GM23338 (cell line): ENCODE data around the gene SSTR3. TPM values are rescaled to one million over a fixed set of nuclear protein-coding genes. Genes with fewer than 3 reads are reported as not detected.

Experiments
- ATAC-seq: fragments of 200-7000 bp; cut with Tn5 transposase; 3 replicates; pipeline ENCODE4 v1.9.1; 2020
- DNase-seq: peaks from one replicate; pipeline ENCODE4 v3.0.0-alpha.2; 2015; ENCODE audit warnings: low spot score
- H2AFZ ChIP-seq: fragments of 200-600 bp; sonication (generic); 2 replicates; pipeline ENCODE4 v1.8.0; 2016; ENCODE audit warnings: antibody characterized with exemption, mild to moderate bottlenecking, moderate library complexity
- H3F3A ChIP-seq: fragments of 200-600 bp; sonication (generic); replicated peaks from 2 replicates; pipeline ENCODE4 v1.8.0; 2017; ENCODE audit warnings: antibody characterized with exemption, mixed run types, low read depth
- H3K27ac ChIP-seq: fragments of 200-600 bp; sonication (generic); 2 replicates; pipeline ENCODE4 v1.6.1; 2016; ENCODE audit warnings: low read depth
- H3K27me3 ChIP-seq: fragments of 200-600 bp; sonication (generic); 2 replicates; pipeline ENCODE4 v1.8.0; 2016; ENCODE audit warnings: mild to moderate bottlenecking, mixed run types, moderate library complexity; ENCODE audit not compliant: insufficient read depth
- H3K36me3 ChIP-seq: fragments of 200-600 bp; sonication (generic); 2 replicates; pipeline ENCODE4 v1.8.0; 2016; ENCODE audit warnings: mild to moderate bottlenecking; ENCODE audit not compliant: insufficient read depth
- H3K4me1 ChIP-seq: fragments of 200-600 bp; sonication (generic); 2 replicates; pipeline ENCODE4 v1.8.0; 2016; ENCODE audit warnings: mild to moderate bottlenecking, moderate library complexity; ENCODE audit not compliant: insufficient read depth
- H3K4me2 ChIP-seq: fragments of 200-600 bp; sonication (generic); 2 replicates; pipeline ENCODE4 v1.7.1; 2017; ENCODE audit warnings: mixed run types
- H3K4me3 ChIP-seq: fragments of 200-600 bp; sonication (generic); 2 replicates; pipeline ENCODE4 v1.6.1; 2016; ENCODE audit warnings: mixed run types
- H3K79me2 ChIP-seq: fragments of 200-600 bp; sonication (generic); replicated peaks from 2 replicates; pipeline ENCODE4 v1.8.0; 2017; ENCODE audit warnings: mild to moderate bottlenecking; ENCODE audit not compliant: insufficient read depth
- H3K9me2 ChIP-seq: fragments of 200-600 bp; sonication (generic); 2 replicates; pipeline ENCODE4 v1.8.0; 2017; ENCODE audit not compliant: insufficient read depth
- H4K20me1 ChIP-seq: fragments of 200-600 bp; sonication (generic); replicated peaks from 2 replicates; pipeline ENCODE4 v1.8.0; 2017; ENCODE audit warnings: mild to moderate bottlenecking; ENCODE audit not compliant: insufficient read depth
- H3K27ac Mint-ChIP-seq: 2 replicates; pipeline ENCODE4 v1.8.0; 2020; ENCODE audit warnings: inconsistent platforms, mild to moderate bottlenecking, moderate library complexity, mixed read lengths
- H3K27me3 Mint-ChIP-seq: 3 replicates; pipeline ENCODE4 v1.8.0; 2022; ENCODE audit warnings: low read depth, mild to moderate bottlenecking, moderate library complexity, mixed read lengths, inconsistent platforms; ENCODE audit not compliant: insufficient read depth, poor library complexity
- H3K36me3 Mint-ChIP-seq: 3 replicates; pipeline ENCODE4 v1.8.0; 2021; ENCODE audit warnings: low read depth, mild to moderate bottlenecking, inconsistent platforms, moderate library complexity, mixed read lengths
- H3K4me1 Mint-ChIP-seq: 3 replicates; pipeline ENCODE4 v1.8.0; 2020; ENCODE audit warnings: mild to moderate bottlenecking, inconsistent platforms, mixed read lengths
- H3K4me3 Mint-ChIP-seq: 3 replicates; pipeline ENCODE4 v1.8.0; 2021; ENCODE audit warnings: moderate library complexity, mild to moderate bottlenecking, inconsistent platforms, mixed read lengths
- H3K9me3 Mint-ChIP-seq: 3 replicates; pipeline ENCODE4 v1.8.0; 2020; ENCODE audit warnings: moderate library complexity, mild to moderate bottlenecking, inconsistent platforms, mixed read lengths
- CREB1 ChIP-seq: fragments of 250-450 bp; sonication (Bioruptor Pico); IDR thresholded peaks from 2 replicates; pipeline ENCODE4 v1.5.0; 2020; ENCODE audit warnings: low read depth, mild to moderate bottlenecking, moderate library complexity
- CTCF ChIP-seq, 2 experiments: fragments of 200-600 bp in 1 of 2; sonication (generic) in 1 of 2; conservative IDR thresholded peaks; 2 replicates each; pipeline versions ENCODE4 v1.5.1 to v1.6.1; 2016 to 2017; ENCODE audit warnings: antibody characterized with exemption in 2 of 2, low read depth in 2 of 2, mild to moderate bottlenecking in 2 of 2, moderate library complexity in 1 of 2
- ETS1 ChIP-seq: IDR thresholded peaks from 2 replicates; pipeline ENCODE4 v1.6.1; 2016; ENCODE audit warnings: antibody characterized with exemption
- EZH2 ChIP-seq: fragments of 200-600 bp; sonication (generic); IDR thresholded peaks from one replicate; pipeline ENCODE4 v1.8.0; 2017; ENCODE audit warnings: antibody characterized with exemption, mild to moderate bottlenecking, low read depth; ENCODE audit not compliant: unreplicated experiment
- EZH2phosphoT487 ChIP-seq: fragments of 200-600 bp; sonication (generic); IDR thresholded peaks from one replicate; pipeline ENCODE4 v1.8.1; 2018; ENCODE audit warnings: antibody characterized with exemption; ENCODE audit not compliant: unreplicated experiment
- NANOG ChIP-seq: IDR thresholded peaks from 2 replicates; pipeline ENCODE4 v1.6.1; 2016; ENCODE audit warnings: antibody characterized with exemption, borderline replicate concordance
- ZNF114 ChIP-seq: fragments of 250-450 bp; sonication (Bioruptor Pico); IDR thresholded peaks from 2 replicates; pipeline ENCODE4 v1.5.0; 2020; ENCODE audit warnings: mild to moderate bottlenecking, moderate library complexity
- ZNF331 ChIP-seq: fragments of 250-450 bp; sonication (Bioruptor Pico); IDR thresholded peaks from 2 replicates; pipeline ENCODE4 v1.5.0; 2020; ENCODE audit warnings: low read depth, mild to moderate bottlenecking, moderate library complexity
- ZNF462 ChIP-seq: fragments of 250-450 bp; sonication (Bioruptor Pico); IDR thresholded peaks from 2 replicates; pipeline ENCODE4 v1.5.0; 2020; ENCODE audit warnings: mild to moderate bottlenecking, moderate library complexity
- polyA plus RNA-seq: library from polyadenylated mRNA; unstranded; fragments of >200 nt; fragmentation: Nextera tagmentation; extraction: Ambion mirVana; gene quantifications from 2 replicates; pipeline ENCODE4 v1.2.1, GENCODE V29; 2016
- total RNA-seq: library from RNA; depleted of rRNA; stranded (reverse); fragments of >200 nt; shearing (Covaris generic); gene quantifications from 2 replicates; pipeline ENCODE4 v1.2.3, GENCODE V29; 2014

The SSTR3 gene
- total and polyA plus RNA-seq, 2 experiments from 2014 or later, result 0.66 TPM; not detected in 1

GRCh38 chr22:37205046-37205445 lies 7.2 kb downstream of the SSTR3 start:
- Histone ChIP-seq H3K36me3 (no peaks in the 10 kb centered on the region), H3K79me2 (no peaks in the 10 kb centered on the region), H3K4me3 (no peak overlapping the region), H3K27ac (no peak overlapping the region), H3K9me2 (no peaks in the 10 kb centered on the region), H3K4me2 (no peak overlapping the region), H4K20me1 (no peaks in the 10 kb centered on the region), H3K4me1 (no peaks in the 10 kb centered on the region), H3K27me3 (no peaks in the 10 kb centered on the region), H2AFZ (no peak overlapping the region), H3F3A (no peaks in the 10 kb centered on the region)
- no peaks in the 10 kb centered on the region for H3K4me1 Mint-ChIP-seq
- no peak overlapping the region for H3K27ac Mint-ChIP-seq
- ATAC-seq (no peak), DNase-seq (no peak)
- H3K4me3 Mint-ChIP-seq, result no peak overlapping the region
- H3K36me3 Mint-ChIP-seq, result no peaks in the 10 kb centered on the region
- TF ChIP-seq ZNF331 (CRISPR knock-in tag) (no peak), ZNF114 (CRISPR knock-in tag) (no peak), EZH2 (no peak), CTCF (conservative IDR thresholded peaks at IDR 0.05; ENCODE audit: low read depth in 2 of 2) (no peak), ETS1 (no peak)
- no peaks in the 10 kb centered on the region for H3K9me3 Mint-ChIP-seq
- H3K27me3 Mint-ChIP-seq, result peaks cover 7% of the 10 kb centered on the region

- Histone ChIP-seq H4K20me1 (no peaks in the 10 kb centered on the region), H2AFZ (no peak overlapping the region), H3K79me2 (no peaks in the 10 kb centered on the region), H3K36me3 (no peaks in the 10 kb centered on the region), H3K4me3 (no peak overlapping the region), H3K9me2 (no peaks in the 10 kb centered on the region), H3K4me1 (no peaks in the 10 kb centered on the region), H3K4me2 (no peak overlapping the region), H3F3A (no peaks in the 10 kb centered on the region), H3K27me3 (no peaks in the 10 kb centered on the region), H3K27ac (no peak overlapping the region)
- DNase-seq, result no peak
- no peak for ATAC-seq
- no peaks in the 10 kb centered on the region for H3K4me1 Mint-ChIP-seq
- no peak overlapping the region for H3K27ac Mint-ChIP-seq
- H3K36me3 Mint-ChIP-seq, result no peaks in the 10 kb centered on the region
- H3K4me3 Mint-ChIP-seq, result no peak overlapping the region
- peaks cover 10% of the 10 kb centered on the region for H3K27me3 Mint-ChIP-seq
- H3K9me3 Mint-ChIP-seq, result no peaks in the 10 kb centered on the region
- TF ChIP-seq NANOG, result no peak
- no peak for TF ChIP-seq EZH2phosphoT487
- TF ChIP-seq EZH2, result no peak
- no peak for TF ChIP-seq ZNF462
- no peak for TF ChIP-seq ETS1
- no peak for TF ChIP-seq CREB1 (CRISPR knock-in tag)
Measured at GRCh38 chr22:37204045-37204655, 8.1 kb downstream of the SSTR3 start.
